HepG2 (cell line): ENCODE results near the gene FIZ1. TPM values are rescaled to one million over a fixed set of nuclear protein-coding genes. Genes with fewer than 3 reads are reported as not detected.

Source experiments
- CSRNP1 ChIP-seq: sonication (generic); formaldehyde crosslinking; IDR thresholded peaks from 2 replicates; pipeline ENCODE4 v1.8.1; 2023; ENCODE audit warnings: mild to moderate bottlenecking, missing genetic modification reagents
- HIC2 ChIP-seq: sonication (generic); formaldehyde crosslinking; IDR thresholded peaks from 2 replicates; pipeline ENCODE4 v1.9.0; 2022; ENCODE audit warnings: low read depth, missing genetic modification reagents
- MZF1 ChIP-seq: sonication (generic); formaldehyde crosslinking; IDR thresholded peaks from 2 replicates; pipeline ENCODE4 v1.8.1; 2023; ENCODE audit warnings: mild to moderate bottlenecking, missing genetic modification reagents, borderline replicate concordance
- POLR2A ChIP-seq, 2 experiments: IDR thresholded peaks; 2 replicates each; pipeline ENCODE4 v1.6.1; 2011; ENCODE audit warnings: low read depth in 2 of 2, low read length in 2 of 2, mild to moderate bottlenecking in 1 of 2, moderate library complexity in 1 of 2; ENCODE audit not compliant: insufficient read depth in 1 of 2
- RARG ChIP-seq: sonication (generic); formaldehyde crosslinking; IDR thresholded peaks from 2 replicates; pipeline ENCODE4 v1.4.0; 2020; ENCODE audit warnings: low read depth, mild to moderate bottlenecking, missing genetic modification reagents
- SOX6 ChIP-seq, 2 experiments: fragments of 450-650 bp in 1 of 2; sonication (generic) in 1 of 2; formaldehyde crosslinking in 1 of 2; IDR thresholded peaks; 2 replicates each; pipeline versions ENCODE4 v1.4.0 to v1.6.1; 2017 to 2020; ENCODE audit warnings: antibody characterized with exemption in 1 of 2, mild to moderate bottlenecking in 1 of 2, missing genetic modification reagents in 1 of 2
- SSRP1 ChIP-seq: IDR thresholded peaks from 2 replicates; pipeline ENCODE4 v1.6.1; 2016; ENCODE audit warnings: control low read depth
- TERF1 ChIP-seq: sonication (generic); formaldehyde crosslinking; IDR thresholded peaks from 2 replicates; pipeline ENCODE4 v1.8.0; 2022; ENCODE audit warnings: mild to moderate bottlenecking, missing genetic modification reagents, moderate library complexity
- ZBED4 ChIP-seq: sonication (generic); formaldehyde crosslinking; IDR thresholded peaks from 2 replicates; pipeline ENCODE4 v1.4.0; 2020; ENCODE audit warnings: missing genetic modification reagents, borderline replicate concordance
- ZNF577 ChIP-seq: sonication (generic); formaldehyde crosslinking; IDR thresholded peaks from 2 replicates; pipeline ENCODE4 v1.4.0; 2020; ENCODE audit warnings: mild to moderate bottlenecking, low read depth, missing genetic modification reagents, borderline replicate concordance
- ZSCAN12 ChIP-seq: sonication (generic); formaldehyde crosslinking; IDR thresholded peaks from 2 replicates; pipeline ENCODE4 v1.9.0; 2021; ENCODE audit warnings: mild to moderate bottlenecking, missing genetic modification reagents
- ZSCAN21 ChIP-seq: sonication (generic); formaldehyde crosslinking; IDR thresholded peaks from 2 replicates; pipeline ENCODE4 v1.8.0; 2022; ENCODE audit warnings: mild to moderate bottlenecking, missing genetic modification reagents, moderate library complexity, borderline replicate concordance
- ZXDC ChIP-seq: sonication (generic); formaldehyde crosslinking; IDR thresholded peaks from 2 replicates; pipeline ENCODE4 v1.5.0; 2020; ENCODE audit warnings: mild to moderate bottlenecking, missing genetic modification reagents
- polyA plus RNA-seq, 8 experiments: library from polyadenylated mRNA; depleted of rRNA in 3 of 8; stranded (reverse) in 7 of 8; unstranded in 1 of 8; fragments of >200 nt; fragmentation: Illumina TruSeq in 4 of 8; extraction: Trizol in 4 of 8; gene quantifications; 2 replicates each; pipeline versions ENCODE4 v1.2.1 to v1.2.3, GENCODE V29; 2011 to 2016; ENCODE audit warnings: low read depth in 4 of 8, missing spikeins in 1 of 8, mixed read lengths in 1 of 8; ENCODE audit not compliant: insufficient read depth in 1 of 8
- total RNA-seq, 5 experiments: library from RNA; depleted of rRNA; stranded (reverse); fragments of >200 nt; fragmentation: Illumina TruSeq; extraction: Trizol; gene quantifications; 2 replicates each; pipeline ENCODE4 v1.2.3, GENCODE V29; 2016; ENCODE audit warnings: low read depth in 1 of 5

The FIZ1 gene
- total and polyA plus RNA-seq, 2 of the 13 experiments (the other 11 are each of a cell fraction or from before 2014, with no cell fraction given), result 3.6 to 5.9 TPM

GRCh38 chr19:55585658-55586339, 13.5 kb downstream of the FIZ1 start (continued):
- TF ChIP-seq CSRNP1 (CRISPR knock-in tag) (no peak), RARG (CRISPR knock-in tag) (no peak), ZXDC (no peak), SOX6 (IDR thresholded peaks at IDR 0.05) (no peak), SOX6 (CRISPR knock-in tag; IDR thresholded peaks at IDR 0.05) (no peak), ZBED4 (CRISPR knock-in tag) (no peak), ZSCAN21 (CRISPR knock-in tag) (no peak), TERF1 (CRISPR knock-in tag) (no peak), ZSCAN12 (CRISPR knock-in tag) (no peak), HIC2 (CRISPR knock-in tag) (no peak), ZNF577 (CRISPR knock-in tag) (no peak), SSRP1 (no peak), POLR2A (IDR thresholded peaks at IDR 0.05; ENCODE audit: insufficient read depth in 1 of 2, low read depth in 2 of 2, low read length in 2 of 2) (peak; percentile 29 to 42; a peak in 2 of 4 replicates), MZF1 (no peak)
